ENCODE measurements around the gene KDM1A.

KDM1A gene

GRCh38 chr1:23103001-23103889 is 84.0 kb downstream of the KDM1A start:
- FAIRE-seq (no peak), DNase-seq (ENCODE audit: low spot score) (no peak)

- no peak for DNase-seq (ENCODE audit: low spot score)
- no peak for FAIRE-seq
Observed at GRCh38 chr1:23108918-23109533, 89.8 kb downstream of the KDM1A start.

- FAIRE-seq (no peak), DNase-seq (ENCODE audit: low spot score) (no peak)
Observed at GRCh38 chr1:23110391-23110790, 91.1 kb downstream of the KDM1A start.

GRCh38 chr1:23111600-23112535 is 92.6 kb downstream of the KDM1A start:
- FAIRE-seq (no peak), DNase-seq (ENCODE audit: low spot score) (no peak)

- FAIRE-seq (no peak), DNase-seq (ENCODE audit: low spot score) (no peak)
Observed at GRCh38 chr1:23114424-23115079, 95.3 kb downstream of the KDM1A start.

GRCh38 chr1:23116216-23116836 is 97.1 kb downstream of the KDM1A start:
- FAIRE-seq (no peak), DNase-seq (ENCODE audit: low spot score) (no peak)

GRCh38 chr1:23116921-23117699 is 97.8 kb downstream of the KDM1A start:
- no peak for DNase-seq (ENCODE audit: low spot score)
- no peak for FAIRE-seq

- FAIRE-seq = no peak
- no peak for DNase-seq (ENCODE audit: low spot score)
Observed at GRCh38 chr1:23118407-23118806, 99.1 kb downstream of the KDM1A start.

GRCh38 chr1:23118957-23119792 is 99.9 kb downstream of the KDM1A start:
- FAIRE-seq (no peak), DNase-seq (ENCODE audit: low spot score) (no peak)

GRCh38 chr1:23120383-23120782 is 101.1 kb downstream of the KDM1A start:
- FAIRE-seq (no peak), DNase-seq (ENCODE audit: low spot score) (no peak)

GRCh38 chr1:23122023-23122748 is 102.9 kb downstream of the KDM1A start:
- DNase-seq (ENCODE audit: low spot score) (no peak), FAIRE-seq (no peak)

- DNase-seq (ENCODE audit: low spot score) = no peak
- FAIRE-seq = no peak
Observed at GRCh38 chr1:23122796-23123195, 103.5 kb downstream of the KDM1A start.

- FAIRE-seq = no peak
- DNase-seq (ENCODE audit: low spot score) = no peak
Observed at GRCh38 chr1:23123528-23123927, 104.3 kb downstream of the KDM1A start.

- no peak for DNase-seq (ENCODE audit: low spot score)
- no peak for FAIRE-seq
Observed at GRCh38 chr1:23124259-23125026, 105.2 kb downstream of the KDM1A start.

GRCh38 chr1:23125489-23125888 is 106.2 kb downstream of the KDM1A start:
- FAIRE-seq = no peak
- DNase-seq (ENCODE audit: low spot score) = no peak

GRCh38 chr1:23126200-23126599 is 106.9 kb downstream of the KDM1A start:
- DNase-seq (ENCODE audit: low spot score) (no peak), FAIRE-seq (no peak)

GRCh38 chr1:23126801-23127200 is 107.5 kb downstream of the KDM1A start:
- DNase-seq (ENCODE audit: low spot score) = no peak
- FAIRE-seq = no peak

- DNase-seq (ENCODE audit: low spot score) (no peak), FAIRE-seq (no peak)
Observed at GRCh38 chr1:23129846-23130245, 110.6 kb downstream of the KDM1A start.

Data from urothelium cell line (cell line).